ENCODE results near the gene PRKG1. TPM values are rescaled to one million over a fixed set of nuclear protein-coding genes. Genes with fewer than 3 reads are reported as not detected.

Gene PRKG1
- polyA plus RNA-seq, 1 donor (not counting 4 experiments of a cell fraction or from before 2014, with no cell fraction given) = 0.24 TPM

DNA sequence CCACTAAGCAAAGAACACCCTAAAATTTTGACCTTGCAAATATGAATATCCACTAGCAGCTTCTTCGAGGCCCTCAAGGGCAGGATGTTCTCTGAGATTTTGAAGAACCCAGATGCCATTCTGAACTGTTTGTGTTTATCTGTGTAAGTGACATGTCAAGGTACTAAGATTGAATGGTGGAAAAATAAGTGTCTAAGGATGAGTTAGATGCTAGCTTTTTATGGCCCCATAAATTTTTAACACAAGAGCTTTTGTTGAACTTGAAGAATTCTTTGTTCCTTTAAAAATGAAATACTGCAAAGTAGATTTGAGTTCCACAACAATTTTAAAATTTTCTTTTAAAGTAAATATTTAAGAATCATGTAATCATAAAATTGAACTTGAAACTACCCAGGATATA, 365.4 kb downstream of the PRKG1 start:
- Histone ChIP-seq H3K9me1 (ENCODE audit: control insufficient read depth, extremely low read depth, insufficient read depth, low read length) (no peaks in the 10 kb centered on the region), H3K4me3 (ENCODE audit: control insufficient read depth in 2 of 3, extremely low read depth in 1 of 3, insufficient read depth in 2 of 3, low read depth in 1 of 3, low read length in 3 of 3) (no peak overlapping the region), H3K9me3 (ENCODE audit: control insufficient read depth, low read depth, low read length) (no peaks in the 10 kb centered on the region), H3K79me2 (ENCODE audit: control insufficient read depth, insufficient read depth, low read length) (no peaks in the 10 kb centered on the region), H3K27ac (ENCODE audit: control insufficient read depth, insufficient read depth, low read length) (no peak overlapping the region), H3K36me3 (ENCODE audit: control insufficient read depth in 2 of 2, extremely low read depth in 1 of 2, insufficient read depth in 2 of 2, low read length in 2 of 2) (no peaks in the 10 kb centered on the region), H2AFZ (ENCODE audit: control insufficient read depth, low read length) (no peak overlapping the region), H4K20me1 (ENCODE audit: control insufficient read depth, extremely low read depth, insufficient read depth, low read length) (no peaks in the 10 kb centered on the region), H3K4me2 (ENCODE audit: control insufficient read depth, extremely low read depth, insufficient read depth, low read depth, low read length) (no peak overlapping the region), H3K9ac (ENCODE audit: control insufficient read depth, extremely low read depth, insufficient read depth, low read length) (no peak overlapping the region), H3K4me1 (ENCODE audit: control insufficient read depth, extremely low read depth, insufficient read depth, low read length) (no peaks in the 10 kb centered on the region), H3K27me3 (ENCODE audit: control insufficient read depth, extremely low read depth, insufficient read depth, low read length) (no peaks in the 10 kb centered on the region)
- TF ChIP-seq, protein P1, sequence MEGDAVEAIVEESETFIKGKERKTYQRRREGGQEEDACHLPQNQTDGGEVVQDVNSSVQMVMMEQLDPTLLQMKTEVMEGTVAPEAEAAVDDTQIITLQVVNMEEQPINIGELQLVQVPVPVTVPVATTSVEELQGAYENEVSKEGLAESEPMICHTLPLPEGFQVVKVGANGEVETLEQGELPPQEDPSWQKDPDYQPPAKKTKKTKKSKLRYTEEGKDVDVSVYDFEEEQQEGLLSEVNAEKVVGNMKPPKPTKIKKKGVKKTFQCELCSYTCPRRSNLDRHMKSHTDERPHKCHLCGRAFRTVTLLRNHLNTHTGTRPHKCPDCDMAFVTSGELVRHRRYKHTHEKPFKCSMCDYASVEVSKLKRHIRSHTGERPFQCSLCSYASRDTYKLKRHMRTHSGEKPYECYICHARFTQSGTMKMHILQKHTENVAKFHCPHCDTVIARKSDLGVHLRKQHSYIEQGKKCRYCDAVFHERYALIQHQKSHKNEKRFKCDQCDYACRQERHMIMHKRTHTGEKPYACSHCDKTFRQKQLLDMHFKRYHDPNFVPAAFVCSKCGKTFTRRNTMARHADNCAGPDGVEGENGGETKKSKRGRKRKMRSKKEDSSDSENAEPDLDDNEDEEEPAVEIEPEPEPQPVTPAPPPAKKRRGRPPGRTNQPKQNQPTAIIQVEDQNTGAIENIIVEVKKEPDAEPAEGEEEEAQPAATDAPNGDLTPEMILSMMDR (optimal IDR thresholded peaks at IDR 0.05 in 1 of 3, IDR thresholded peaks at IDR 0.05 in 1 of 3, conservative IDR thresholded peaks at IDR 0.05 in 1 of 3; ENCODE audit: extremely low read depth in 1 of 3, insufficient read depth in 2 of 3, low read length in 3 of 3) = no peak
- no peak for TF ChIP-seq EZH2 (IDR thresholded peaks at IDR 0.05; ENCODE audit: low read length)
- DNase-seq (ENCODE audit: low read depth, low spot score) = no peak
- dilution Hi-C loops (cut with MboI; ENCODE audit: extremely low pct_ligation_motif_present, low sequenced_read_pairs) = no loop called here
- FAIRE-seq = no peak

DNA sequence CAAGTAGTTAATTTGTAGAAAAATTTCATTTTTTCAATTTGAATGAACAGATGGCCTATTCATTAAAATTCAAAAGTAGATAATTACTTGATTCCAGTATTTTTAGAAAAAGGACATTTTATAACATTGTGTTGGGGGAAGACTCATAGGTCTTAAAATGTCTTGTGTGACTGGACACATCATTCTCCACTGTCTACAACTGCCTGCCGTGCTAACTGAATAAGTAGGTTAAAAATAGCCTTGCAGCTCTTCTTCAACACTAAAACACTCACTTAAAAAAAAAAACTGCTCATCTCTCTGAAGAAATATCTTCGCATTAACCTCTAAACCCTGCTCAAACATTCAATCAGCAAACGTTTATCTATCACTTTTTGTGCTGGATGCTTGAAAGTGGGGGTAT, 371.3 kb downstream of the PRKG1 start:
- H3K4me2 ChIP-seq (ENCODE audit: control insufficient read depth, extremely low read depth, insufficient read depth, low read depth, low read length) = no peak overlapping the region
- no peaks in the 10 kb centered on the region for H3K27me3 ChIP-seq (ENCODE audit: control insufficient read depth, extremely low read depth, insufficient read depth, low read length)
- H3K4me1 ChIP-seq (ENCODE audit: control insufficient read depth, extremely low read depth, insufficient read depth, low read length) = no peaks in the 10 kb centered on the region
- H3K9me1 ChIP-seq (ENCODE audit: control insufficient read depth, extremely low read depth, insufficient read depth, low read length) = no peaks in the 10 kb centered on the region
- no peak overlapping the region for H3K9ac ChIP-seq (ENCODE audit: control insufficient read depth, extremely low read depth, insufficient read depth, low read length)
- no peak overlapping the region for H2AFZ ChIP-seq (ENCODE audit: control insufficient read depth, low read length)
- no peaks in the 10 kb centered on the region for H4K20me1 ChIP-seq (ENCODE audit: control insufficient read depth, extremely low read depth, insufficient read depth, low read length)
- dilution Hi-C loops (cut with MboI; ENCODE audit: extremely low pct_ligation_motif_present, low sequenced_read_pairs) = no loop called here
- no peaks in the 10 kb centered on the region for H3K79me2 ChIP-seq (ENCODE audit: control insufficient read depth, insufficient read depth, low read length)
- H3K4me3 ChIP-seq (ENCODE audit: control insufficient read depth in 2 of 3, extremely low read depth in 1 of 3, insufficient read depth in 2 of 3, low read depth in 1 of 3, low read length in 3 of 3) = no peak overlapping the region
- no peaks in the 10 kb centered on the region for H3K9me3 ChIP-seq (ENCODE audit: control insufficient read depth, low read depth, low read length)
- no peak for TF ChIP-seq EZH2 (IDR thresholded peaks at IDR 0.05; ENCODE audit: low read length)
- TF ChIP-seq, protein P1 (optimal IDR thresholded peaks at IDR 0.05 in 1 of 3, IDR thresholded peaks at IDR 0.05 in 1 of 3, conservative IDR thresholded peaks at IDR 0.05 in 1 of 3; ENCODE audit: extremely low read depth in 1 of 3, insufficient read depth in 2 of 3, low read length in 3 of 3) = no peak
- H3K27ac ChIP-seq (ENCODE audit: control insufficient read depth, insufficient read depth, low read length) = no peak overlapping the region
- FAIRE-seq (no peak), DNase-seq (ENCODE audit: low read depth, low spot score) (no peak)
- no peaks in the 10 kb centered on the region for H3K36me3 ChIP-seq (ENCODE audit: control insufficient read depth in 2 of 2, extremely low read depth in 1 of 2, insufficient read depth in 2 of 2, low read length in 2 of 2)

Measured in keratinocyte (primary cell).